Measurements from ENCODE around the gene TNKS1BP1.

DNA sequence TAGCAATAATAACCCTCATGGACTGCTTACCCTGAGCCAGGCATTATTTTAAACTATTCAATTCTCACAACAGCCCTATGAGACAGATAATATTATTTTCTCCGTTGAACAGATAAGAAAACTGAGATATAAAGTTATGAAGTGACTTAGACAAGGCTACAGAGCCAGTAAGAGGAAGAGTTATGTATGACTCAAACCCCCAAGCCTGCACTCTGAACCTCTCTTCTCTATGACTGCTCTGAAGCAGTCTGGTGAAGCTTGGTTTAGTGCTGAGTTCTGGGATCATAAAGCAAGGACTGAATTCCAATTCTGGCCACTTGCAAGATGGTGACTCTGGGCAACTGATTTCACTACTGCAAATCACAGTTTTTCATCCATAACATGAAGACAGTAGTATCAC lies 34.5 kb downstream of the TNKS1BP1 start:
- TF ChIP-seq, protein P1, sequence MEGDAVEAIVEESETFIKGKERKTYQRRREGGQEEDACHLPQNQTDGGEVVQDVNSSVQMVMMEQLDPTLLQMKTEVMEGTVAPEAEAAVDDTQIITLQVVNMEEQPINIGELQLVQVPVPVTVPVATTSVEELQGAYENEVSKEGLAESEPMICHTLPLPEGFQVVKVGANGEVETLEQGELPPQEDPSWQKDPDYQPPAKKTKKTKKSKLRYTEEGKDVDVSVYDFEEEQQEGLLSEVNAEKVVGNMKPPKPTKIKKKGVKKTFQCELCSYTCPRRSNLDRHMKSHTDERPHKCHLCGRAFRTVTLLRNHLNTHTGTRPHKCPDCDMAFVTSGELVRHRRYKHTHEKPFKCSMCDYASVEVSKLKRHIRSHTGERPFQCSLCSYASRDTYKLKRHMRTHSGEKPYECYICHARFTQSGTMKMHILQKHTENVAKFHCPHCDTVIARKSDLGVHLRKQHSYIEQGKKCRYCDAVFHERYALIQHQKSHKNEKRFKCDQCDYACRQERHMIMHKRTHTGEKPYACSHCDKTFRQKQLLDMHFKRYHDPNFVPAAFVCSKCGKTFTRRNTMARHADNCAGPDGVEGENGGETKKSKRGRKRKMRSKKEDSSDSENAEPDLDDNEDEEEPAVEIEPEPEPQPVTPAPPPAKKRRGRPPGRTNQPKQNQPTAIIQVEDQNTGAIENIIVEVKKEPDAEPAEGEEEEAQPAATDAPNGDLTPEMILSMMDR (IDR thresholded peaks at IDR 0.05), result no peak
- TF ChIP-seq POLR2A (IDR thresholded peaks at IDR 0.05; ENCODE audit: low read length), result no peak

All from A549 (cell line).